Left renal pelvis (tissue), 4 donors: ENCODE data around the gene SND1. TPM values are rescaled to one million over a fixed set of nuclear protein-coding genes. Genes with fewer than 3 reads are reported as not detected.
A peak's percentile ranks its signal among the peaks of the same experiment; 100 is the strongest.

Experiments used
- DNase-seq, 4 donors: peaks; one replicate each; pipeline ENCODE4 v3.0.0-alpha.2; 2013; ENCODE audit warnings: low read depth in 4 of 4, low spot score in 3 of 4
- polyA plus RNA-seq, 4 donors: library from polyadenylated mRNA; unstranded; fragments of 120-200 nt; gene quantifications; one replicate each; pipeline ENCODE4 v1.2.1, GENCODE V29; 2013; ENCODE audit not compliant: insufficient read length in 4 of 4

Gene SND1
- polyA plus RNA-seq, 4 donors = 129 to 161 (median 145) TPM

GRCh38 chr7:127682140-127682539, 30.1 kb downstream of the SND1 start:
- DNase-seq = no peak

DNA sequence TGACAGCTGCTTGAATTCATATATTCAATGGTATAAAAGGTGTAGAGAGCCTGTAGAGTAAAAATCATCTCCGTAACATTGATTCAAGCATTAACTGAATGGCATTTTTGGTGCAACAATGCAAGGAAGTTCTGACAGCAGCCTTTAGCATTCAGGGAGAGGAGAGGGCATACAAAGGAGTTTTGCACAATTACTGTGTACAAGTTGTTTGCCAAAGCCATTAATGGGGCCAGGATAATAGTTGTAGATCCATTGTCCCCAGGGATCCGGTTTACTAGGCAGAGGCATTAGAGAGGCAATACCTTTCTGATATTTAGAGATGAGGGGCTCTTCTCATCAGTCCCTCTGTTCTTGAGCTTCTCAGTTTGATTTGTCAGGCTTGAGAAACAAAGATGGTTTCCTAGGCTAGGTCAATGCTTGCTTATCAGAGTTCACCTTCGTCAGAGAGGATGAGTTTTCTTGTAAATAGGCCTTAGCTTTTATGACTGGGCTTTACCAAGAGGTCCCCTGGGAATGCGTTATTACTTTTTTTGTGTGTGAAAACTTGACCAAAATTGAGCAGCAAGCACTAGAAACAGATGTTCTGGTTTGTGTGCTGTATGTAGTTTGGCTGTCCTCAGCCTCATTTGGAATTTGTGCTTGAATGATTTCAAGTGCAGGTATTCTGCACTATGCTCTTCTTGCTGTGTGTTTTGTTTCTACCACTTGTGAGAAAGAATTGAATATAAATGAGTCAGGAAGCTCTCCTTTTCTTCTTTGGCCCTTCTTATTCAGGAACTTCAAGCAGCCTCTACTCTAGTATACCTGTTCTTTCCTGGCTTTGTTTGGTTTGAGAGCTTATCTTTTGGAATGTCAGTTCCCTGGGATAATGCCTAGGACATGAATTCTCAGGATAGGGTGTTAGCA, 32.0 kb downstream of the SND1 start:
- DNase-seq = no peak

GRCh38 chr7:127689194-127689772, 37.3 kb downstream of the SND1 start:
- no peak for DNase-seq

- DNase-seq = no peak
Observed at GRCh38 chr7:127690337-127690736, 38.3 kb downstream of the SND1 start.

DNA sequence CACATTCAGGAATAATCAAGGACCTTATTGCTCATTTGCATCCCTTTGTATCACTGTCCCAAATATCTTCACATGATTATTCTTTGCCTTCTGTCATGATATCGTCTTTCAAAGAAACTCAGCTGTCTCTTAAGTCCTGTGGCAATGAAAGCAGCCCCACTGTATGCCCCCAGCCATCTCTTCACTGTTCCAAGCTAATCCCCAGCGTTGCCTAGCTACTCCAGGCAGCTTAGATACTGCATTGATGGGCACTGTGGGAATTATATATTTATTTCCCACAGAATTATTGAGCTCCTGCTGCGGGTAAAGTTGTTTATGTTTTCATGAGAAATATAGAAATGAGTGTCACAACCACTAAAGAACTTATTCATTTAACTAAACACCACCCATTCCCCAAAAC, 38.8 kb downstream of the SND1 start:
- DNase-seq = no peak

- no peak for DNase-seq
Observed at GRCh38 chr7:127692200-127692599, 40.2 kb downstream of the SND1 start.

GRCh38 chr7:127699853-127700252, 47.9 kb downstream of the SND1 start:
- no peak for DNase-seq

GRCh38 chr7:127702052-127702652, 50.2 kb downstream of the SND1 start:
- DNase-seq = no peak

GRCh38 chr7:127702938-127703337, 50.9 kb downstream of the SND1 start:
- no peak for DNase-seq

GRCh38 chr7:127704211-127704610, 52.2 kb downstream of the SND1 start:
- no peak for DNase-seq

DNA sequence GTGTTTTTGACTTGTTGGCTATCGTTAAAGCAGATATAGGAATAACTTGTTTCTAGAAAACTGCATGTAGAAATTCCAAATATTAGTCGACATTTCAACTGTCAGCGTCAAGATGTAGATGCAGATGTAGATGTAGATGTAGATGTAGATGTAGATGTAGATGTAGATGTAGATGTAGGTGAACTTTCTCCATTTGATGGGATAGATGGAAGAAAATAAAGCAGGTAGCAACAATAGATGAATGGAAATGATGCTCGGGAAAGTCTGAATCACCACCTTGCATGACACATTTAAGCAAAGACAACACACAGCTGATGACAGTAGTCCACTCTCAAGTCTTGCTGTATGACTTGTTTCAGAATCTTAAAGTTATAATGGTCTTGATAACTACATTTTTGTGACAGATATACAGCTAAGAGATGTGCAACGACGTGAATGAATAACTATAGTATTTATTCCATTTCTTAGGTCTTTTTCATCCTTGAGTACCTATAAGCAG, 53.5 kb downstream of the SND1 start:
- DNase-seq = no peak

- DNase-seq = no peak
Observed at GRCh38 chr7:127706766-127707165, 54.8 kb downstream of the SND1 start.

DNA sequence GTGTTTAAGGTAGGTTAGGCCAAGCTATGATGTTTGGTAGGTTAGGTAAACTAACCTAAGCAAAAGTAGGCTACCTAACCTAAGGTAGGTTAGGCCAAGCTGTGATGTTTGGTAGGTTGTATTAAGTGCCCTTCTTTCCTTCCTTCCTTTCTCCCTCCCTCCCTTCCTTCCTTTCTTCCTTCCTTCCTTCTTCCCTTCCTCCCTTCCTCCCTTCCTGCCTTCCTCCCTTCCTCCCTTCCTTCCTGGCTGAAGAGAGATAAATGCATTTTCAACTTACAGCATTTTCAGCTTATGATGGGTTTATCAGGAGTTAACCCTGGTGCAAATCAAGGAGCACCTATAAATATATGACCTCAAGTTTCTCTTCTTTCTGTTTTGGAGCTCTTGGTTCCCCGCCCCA, 56.2 kb downstream of the SND1 start:
- DNase-seq = no peak

DNA sequence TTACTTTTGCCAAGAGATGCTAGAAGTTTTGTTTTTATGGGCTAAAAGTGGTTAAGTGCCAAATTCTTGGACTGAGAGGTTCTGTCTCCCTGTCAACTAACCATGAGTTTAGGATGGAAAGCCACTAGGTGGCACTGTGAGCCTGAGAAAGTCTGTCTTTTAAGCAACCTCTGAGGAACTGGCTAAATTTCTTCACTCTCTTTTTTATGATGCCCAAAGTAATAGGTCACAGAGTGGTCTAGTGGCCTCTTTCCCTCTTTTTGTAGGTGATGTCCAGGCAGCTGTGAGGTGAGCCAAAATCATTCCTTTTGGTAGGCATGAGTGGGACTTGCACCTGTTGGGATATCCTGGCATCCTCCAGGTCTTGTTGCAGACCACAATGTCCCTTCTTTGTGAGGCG, 56.8 kb downstream of the SND1 start:
- peak; percentile 41 to 60 (median 54) for DNase-seq

- DNase-seq = no peak
Observed at GRCh38 chr7:127710635-127711034, 58.6 kb downstream of the SND1 start.

GRCh38 chr7:127711872-127712271, 59.9 kb downstream of the SND1 start:
- DNase-seq = no peak

DNA sequence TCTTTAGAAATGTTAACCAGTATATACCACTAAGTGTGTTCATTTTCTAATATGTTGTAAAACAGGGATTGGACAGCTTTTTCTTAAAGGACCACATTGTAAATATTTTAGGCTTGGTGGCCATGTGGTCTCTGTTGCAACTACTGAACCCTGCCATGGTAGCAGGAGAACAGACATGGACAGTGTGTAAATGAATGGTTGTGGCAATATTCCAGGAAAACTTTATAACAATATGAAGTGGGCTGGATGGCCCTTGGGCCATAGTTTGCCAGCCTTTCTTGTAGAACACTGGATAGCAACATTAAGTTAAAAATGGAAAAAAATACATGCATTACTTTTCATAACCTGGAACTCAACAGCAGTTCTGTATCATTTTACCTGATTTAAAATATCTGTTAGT, 61.0 kb downstream of the SND1 start:
- no peak for DNase-seq

DNA sequence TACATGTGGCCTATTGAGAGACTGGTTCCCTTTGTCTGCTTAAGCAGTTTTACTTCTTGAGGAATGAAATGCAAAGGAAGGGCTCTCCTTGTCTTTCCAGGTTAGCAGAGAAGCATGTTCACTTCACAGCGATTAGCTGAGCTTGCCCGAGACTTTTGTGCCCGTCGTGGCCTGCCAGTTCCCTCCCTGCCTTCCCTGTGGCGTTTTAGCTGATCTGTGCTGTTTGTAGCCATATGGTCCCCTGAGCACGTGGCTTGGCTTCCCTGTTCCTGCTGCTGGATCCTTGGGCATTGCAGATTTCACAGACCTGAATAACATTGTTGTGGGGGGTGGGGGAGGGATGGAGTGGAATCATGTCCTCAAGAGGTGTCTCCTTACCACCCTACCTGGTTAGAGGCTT, 61.8 kb downstream of the SND1 start:
- no peak for DNase-seq

DNA sequence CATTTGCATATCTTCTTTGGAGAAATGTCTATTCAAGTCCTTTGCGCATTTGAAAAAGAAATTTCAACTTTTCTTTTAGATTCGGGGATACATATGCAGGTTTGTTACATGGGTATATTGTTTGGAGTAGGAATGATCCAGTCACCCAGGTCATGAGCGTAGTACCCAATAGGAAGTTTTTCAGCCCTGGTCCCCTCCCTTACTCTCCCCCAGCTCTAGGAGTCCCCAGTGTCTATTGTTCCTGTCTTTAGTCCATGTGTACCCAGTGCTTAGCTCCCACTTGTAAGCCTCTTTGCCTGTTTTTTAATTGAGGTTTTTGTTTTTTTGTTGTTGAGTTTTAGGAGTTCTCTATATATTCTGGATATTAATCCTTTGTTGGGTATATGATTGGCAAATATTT, 63.3 kb downstream of the SND1 start:
- DNase-seq = no peak

DNA sequence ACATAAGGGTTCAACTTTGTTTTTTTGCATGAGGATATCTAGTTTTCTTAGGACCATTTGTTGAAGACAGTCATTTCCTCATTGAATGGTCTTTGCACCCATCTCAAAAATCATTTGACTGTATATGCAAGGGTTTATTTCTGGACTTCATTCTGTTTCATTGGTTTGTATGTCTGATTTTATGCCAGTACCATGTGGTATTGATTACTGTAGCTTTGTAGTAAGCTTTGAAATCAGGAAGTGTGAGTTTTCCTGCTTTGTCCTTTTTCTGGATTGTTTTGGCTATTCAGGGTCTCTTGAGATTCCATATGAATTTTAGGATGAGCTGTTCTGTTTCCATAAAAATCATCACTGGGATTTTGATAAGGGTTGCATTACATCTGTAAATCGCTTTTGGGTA, 63.9 kb downstream of the SND1 start:
- DNase-seq = no peak

- no peak for DNase-seq
Observed at GRCh38 chr7:127717502-127718339, 65.7 kb downstream of the SND1 start.
